Endothelial cell of umbilical vein (primary cell): ENCODE data around the gene COX14. TPM values are rescaled to one million over a fixed set of nuclear protein-coding genes. Genes with fewer than 3 reads are reported as not detected.

ENCODE experiments used
- BruUV-seq: library from RNA; stranded (reverse); fragments of 400-500 nt; replicated peaks from 2 replicates; lab custom pipeline; 2021; lab: Mats Ljungman, UMichigan
- CTCF ChIA-PET: fragments of 300-600, 350-600 bp; sonication (Branson Sonifier 250); formaldehyde crosslinking; loops from one replicate; lab custom pipeline; 2021; ENCODE audit warnings: antibody characterized with exemption, inconsistent platforms; lab: Charles Lee
- POLR2A ChIA-PET: fragments of 300-600, 350-600 bp; sonication (Branson Sonifier 250); formaldehyde crosslinking; loops from one replicate; lab custom pipeline; 2021; ENCODE audit warnings: antibody characterized with exemption, inconsistent platforms; lab: Charles Lee
- DNase-seq: peaks from one replicate; pipeline ENCODE4 v3.0.0-alpha.2; 2011; ENCODE audit warnings: low read depth, low spot score
- FAIRE-seq: peaks from 2 replicates; lab custom pipeline; 2011; peaks lifted over from hg19 to GRCh38; lab: Jason Lieb, UNC
- H2AFZ ChIP-seq: 2 replicates; pipeline ENCODE4 v1.6.0; 2012; ENCODE audit warnings: low read depth, low read length, control low read depth, inconsistent platforms
- H3K27ac ChIP-seq: 2 replicates; pipeline ENCODE4 v1.5.1; 2011; ENCODE audit warnings: low read depth, mild to moderate bottlenecking, control low read depth, low read length, moderate library complexity; ENCODE audit not compliant: insufficient read depth
- H3K27me3 ChIP-seq, 2 experiments: 2 replicates each; pipeline versions ENCODE4 v1.6.0 to v1.6.1; 2011; ENCODE audit warnings: low read length in 2 of 2, mixed read lengths in 1 of 2; ENCODE audit not compliant: control insufficient read depth in 2 of 2, insufficient read depth in 2 of 2
- H3K36me3 ChIP-seq, 2 experiments: 2 replicates in 1 of 2; 3 replicates in 1 of 2; pipeline ENCODE4 v1.5.1; 2011; ENCODE audit warnings: low read length in 2 of 2, mild to moderate bottlenecking in 1 of 2, moderate library complexity in 1 of 2; ENCODE audit not compliant: control insufficient read depth in 2 of 2, insufficient read depth in 2 of 2; ENCODE audit errors: extremely low read depth in 1 of 2
- H3K4me1 ChIP-seq: 3 replicates; pipeline ENCODE4 v1.5.1; 2011; ENCODE audit warnings: mild to moderate bottlenecking, low read length; ENCODE audit not compliant: control insufficient read depth, insufficient read depth; ENCODE audit errors: extremely low read depth
- H3K4me2 ChIP-seq: 2 replicates; pipeline ENCODE4 v1.6.1; 2011; ENCODE audit warnings: low read length, control low read depth, mixed read lengths; ENCODE audit not compliant: insufficient read depth
- H3K4me3 ChIP-seq, 3 experiments: fragments of 200-600 bp in 1 of 3; sonication (generic), shearing (Covaris generic) in 1 of 3; replicated peaks in 1 of 3; 2 replicates each; pipeline ENCODE4 v1.5.1; 2011 to 2016; ENCODE audit warnings: control low read depth in 3 of 3, low read length in 3 of 3, mild to moderate bottlenecking in 2 of 3, inconsistent platforms in 1 of 3, low read depth in 1 of 3, moderate library complexity in 1 of 3; ENCODE audit not compliant: insufficient read depth in 1 of 3
- H3K79me2 ChIP-seq: 2 replicates; pipeline ENCODE4 v1.6.0; 2012; ENCODE audit warnings: low read length, inconsistent platforms; ENCODE audit not compliant: control insufficient read depth, insufficient read depth
- H3K9ac ChIP-seq: replicated peaks from 2 replicates; pipeline ENCODE3; 2011; ENCODE audit warnings: low read length, control low read depth; ENCODE audit not compliant: insufficient read depth; ENCODE audit errors: extremely low read depth
- H3K9me1 ChIP-seq: replicated peaks from 3 replicates; pipeline ENCODE4 v1.6.0; 2011; ENCODE audit warnings: mild to moderate bottlenecking, low read length; ENCODE audit not compliant: control insufficient read depth, insufficient read depth; ENCODE audit errors: extremely low read depth
- H3K9me3 ChIP-seq: replicated peaks from 2 replicates; pipeline ENCODE4 v1.5.1; 2012; ENCODE audit warnings: low read length, inconsistent platforms; ENCODE audit not compliant: control insufficient read depth, insufficient read depth
- H4K20me1 ChIP-seq: replicated peaks from 2 replicates; pipeline ENCODE3; 2011; ENCODE audit warnings: mild to moderate bottlenecking, low read length; ENCODE audit not compliant: control insufficient read depth, insufficient read depth; ENCODE audit errors: extremely low read depth
- EZH2 ChIP-seq: IDR thresholded peaks from 2 replicates; pipeline ENCODE4 v1.6.1; 2012; ENCODE audit warnings: borderline replicate concordance, low read depth, mild to moderate bottlenecking, moderate library complexity, low read length, inconsistent platforms; ENCODE audit not compliant: severe bottlenecking
- FOS ChIP-seq: IDR thresholded peaks from 2 replicates; pipeline ENCODE4 v1.6.1; 2011; ENCODE audit warnings: mild to moderate bottlenecking, low read length, moderate library complexity, borderline replicate concordance; ENCODE audit not compliant: insufficient read depth
- GATA2 ChIP-seq: IDR thresholded peaks from 2 replicates; pipeline ENCODE4 v1.7.0; 2011; ENCODE audit warnings: low read depth, mild to moderate bottlenecking, moderate library complexity, mixed read lengths, low read length; ENCODE audit not compliant: insufficient read length, insufficient read depth
- JUN ChIP-seq: IDR thresholded peaks from 2 replicates; pipeline ENCODE4 v1.6.1; 2011; ENCODE audit warnings: borderline replicate concordance, low read depth; ENCODE audit not compliant: insufficient read length, insufficient read depth
- MAX ChIP-seq: IDR thresholded peaks from 2 replicates; pipeline ENCODE4 v1.6.1; 2011; ENCODE audit not compliant: insufficient read depth, insufficient read length
- MYC ChIP-seq: IDR thresholded peaks from one replicate; pipeline ENCODE4 v1.6.1; 2011; ENCODE audit warnings: mild to moderate bottlenecking, low read depth, low read length
- POLR2A ChIP-seq: IDR thresholded peaks from 2 replicates; pipeline ENCODE4 v1.6.1; 2012; ENCODE audit warnings: low read depth, mild to moderate bottlenecking, control low read depth, low read length
- POLR2AphosphoS5 ChIP-seq: IDR thresholded peaks from 2 replicates; pipeline ENCODE4 v1.6.1; 2012; ENCODE audit warnings: low read depth, mild to moderate bottlenecking, control low read depth, low read length, moderate library complexity; ENCODE audit not compliant: insufficient read depth
- dilution Hi-C: fragments of 300-500 bp; cut with MboI; formaldehyde crosslinking; loops from one replicate; pipeline ENCODE4 v1.15.0; 2019; ENCODE audit warnings: low sequenced_read_pairs; ENCODE audit not compliant: extremely low pct_ligation_motif_present
- intact Hi-C: fragments of 100-400 bp; cut with micrococcal nuclease; formaldehyde crosslinking; loops from one replicate; pipeline ENCODE4 v1.10.0; 2022
- polyA plus RNA-seq, 4 experiments: library from polyadenylated mRNA; depleted of rRNA in 3 of 4; stranded (reverse) in 3 of 4; unstranded in 1 of 4; fragments of >200 nt; gene quantifications; 2 replicates each; pipeline versions ENCODE4 v1.2.1 to v1.2.3, GENCODE V29; 2011 to 2012; ENCODE audit warnings: missing spikeins in 1 of 4
- total RNA-seq: library from RNA; stranded (reverse); gene quantifications from 2 replicates; pipeline ENCODE4 v1.2.3, GENCODE V29; 2021
- TF ChIP-seq, protein P1 (sequence below), 2 donors: IDR thresholded peaks; 1 replicate in 1 of 2; 2 replicates in 1 of 2; pipeline ENCODE4 v1.5.1; 2011; ENCODE audit warnings: low read length in 2 of 2, mild to moderate bottlenecking in 2 of 2, moderate library complexity in 2 of 2, control low read depth in 1 of 2, inconsistent platforms in 1 of 2, low read depth in 1 of 2; ENCODE audit not compliant: insufficient read depth in 1 of 2; ENCODE audit errors: extremely low read depth in 1 of 2

Gene COX14
- total and polyA plus RNA-seq, 2 donors (not counting 3 experiments of a cell fraction or from before 2014, with no cell fraction given) = 40.3 to 106 TPM

GRCh38 chr12:50117057-50117622 lies 5.1 kb downstream of the COX14 start:
- no peak for TF ChIP-seq POLR2AphosphoS5
- TF ChIP-seq MAX = no peak
- no peak for TF ChIP-seq FOS
- no peak for TF ChIP-seq JUN
- no peak for TF ChIP-seq MYC
- no peak for TF ChIP-seq GATA2
- TF ChIP-seq, protein P1, sequence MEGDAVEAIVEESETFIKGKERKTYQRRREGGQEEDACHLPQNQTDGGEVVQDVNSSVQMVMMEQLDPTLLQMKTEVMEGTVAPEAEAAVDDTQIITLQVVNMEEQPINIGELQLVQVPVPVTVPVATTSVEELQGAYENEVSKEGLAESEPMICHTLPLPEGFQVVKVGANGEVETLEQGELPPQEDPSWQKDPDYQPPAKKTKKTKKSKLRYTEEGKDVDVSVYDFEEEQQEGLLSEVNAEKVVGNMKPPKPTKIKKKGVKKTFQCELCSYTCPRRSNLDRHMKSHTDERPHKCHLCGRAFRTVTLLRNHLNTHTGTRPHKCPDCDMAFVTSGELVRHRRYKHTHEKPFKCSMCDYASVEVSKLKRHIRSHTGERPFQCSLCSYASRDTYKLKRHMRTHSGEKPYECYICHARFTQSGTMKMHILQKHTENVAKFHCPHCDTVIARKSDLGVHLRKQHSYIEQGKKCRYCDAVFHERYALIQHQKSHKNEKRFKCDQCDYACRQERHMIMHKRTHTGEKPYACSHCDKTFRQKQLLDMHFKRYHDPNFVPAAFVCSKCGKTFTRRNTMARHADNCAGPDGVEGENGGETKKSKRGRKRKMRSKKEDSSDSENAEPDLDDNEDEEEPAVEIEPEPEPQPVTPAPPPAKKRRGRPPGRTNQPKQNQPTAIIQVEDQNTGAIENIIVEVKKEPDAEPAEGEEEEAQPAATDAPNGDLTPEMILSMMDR (IDR thresholded peaks at IDR 0.05; ENCODE audit: extremely low read depth in 1 of 2, insufficient read depth in 1 of 2, low read depth in 1 of 2, low read length in 2 of 2) = no peak
- no peak for TF ChIP-seq EZH2
- TF ChIP-seq POLR2A = no peak
- no peak overlapping the region for H2AFZ ChIP-seq
- no peak overlapping the region for H3K4me3 ChIP-seq
- ChIA-PET POLR2A (no interaction called here), CTCF (interaction anchor here (1.0 to 1.5 kb wide), 3 partner anchors 12 to 59 kb away, joined by 3 to 10 read pairs (median 3); partner anchors contain the start of gene SMARCD1)
- peaks cover 9% of the 10 kb centered on the region for H3K79me2 ChIP-seq
- H3K27ac ChIP-seq = no peak overlapping the region
- no peak overlapping the region for H3K4me2 ChIP-seq
- dilution Hi-C loops (no loop called here), intact Hi-C loops (no loop called here)
- H3K9ac ChIP-seq = no peak overlapping the region
- no TSS peak for BruUV-seq
- H3K4me1 ChIP-seq = peaks cover 3% of the 10 kb centered on the region
- peaks cover 0 to 6% of the 10 kb centered on the region in 2 experiments for H3K36me3 ChIP-seq
- H4K20me1 ChIP-seq = no peaks in the 10 kb centered on the region
- H3K9me3 ChIP-seq = no peaks in the 10 kb centered on the region
- DNase-seq (no peak), FAIRE-seq (no peak)
- H3K27me3 ChIP-seq = no peaks in the 10 kb centered on the region
- H3K9me1 ChIP-seq = no peaks in the 10 kb centered on the region
